ENCODE data around the gene ZFPM1.

- TF ChIP-seq CTCF (IDR thresholded peaks at IDR 0.05) (no peak), POLR2AphosphoS5 (IDR thresholded peaks at IDR 0.05; ENCODE audit: insufficient read depth in 1 of 2, low read depth in 1 of 2) (no peak), POLR2A (IDR thresholded peaks at IDR 0.05) (no peak)
These were observed 10.7 kb upstream of the ZFPM1 start for GRCh38 chr16:88442383-88442726.
